Fibroblast of lung (primary cell): ENCODE data around the gene PYCARD. TPM values are rescaled to one million over a fixed set of nuclear protein-coding genes. Genes with fewer than 3 reads are reported as not detected.
"Not testable (repeated sequence)": the region's sequence is repeated elsewhere in the genome, so short reads cannot be mapped to it uniquely, and the experiment has no call there.

Source experiments
- DNase-seq, 2 donors: peaks; one replicate each; pipeline versions ENCODE4 v3.0.0 to v3.0.0-alpha.2; 2010; ENCODE audit warnings: low read depth in 2 of 2
- H2AFZ ChIP-seq: 2 replicates; pipeline ENCODE4 v1.5.1; 2012; ENCODE audit warnings: low read length, control low read depth, inconsistent platforms
- H3K27ac ChIP-seq: 2 replicates; pipeline ENCODE4 v1.5.1; 2011; ENCODE audit warnings: low read length, control low read depth; ENCODE audit not compliant: insufficient read depth
- H3K27me3 ChIP-seq: 2 replicates; pipeline ENCODE4 v1.5.1; 2011; ENCODE audit warnings: mild to moderate bottlenecking, low read length; ENCODE audit not compliant: control insufficient read depth, insufficient read depth
- H3K36me3 ChIP-seq: 2 replicates; pipeline ENCODE4 v1.5.1; 2011; ENCODE audit warnings: low read length; ENCODE audit not compliant: control insufficient read depth, insufficient read depth
- H3K4me1 ChIP-seq: 2 replicates; pipeline ENCODE4 v1.5.1; 2011; ENCODE audit warnings: low read length; ENCODE audit not compliant: control insufficient read depth, insufficient read depth; ENCODE audit errors: extremely low read depth
- H3K4me2 ChIP-seq: 2 replicates; pipeline ENCODE4 v1.5.1; 2011; ENCODE audit warnings: low read length, control low read depth; ENCODE audit not compliant: insufficient read depth; ENCODE audit errors: extremely low read depth
- H3K4me3 ChIP-seq, 4 experiments: fragments of 200-600 bp in 1 of 4; sonication (generic) in 1 of 4; replicated peaks in 1 of 4; 2 replicates each; pipeline ENCODE4 v1.5.1; 2011 to 2016; ENCODE audit warnings: low read length in 4 of 4, low read depth in 3 of 4, mild to moderate bottlenecking in 3 of 4, control low read depth in 2 of 4, inconsistent platforms in 1 of 4, mixed read lengths in 1 of 4; ENCODE audit not compliant: insufficient read depth in 1 of 4; ENCODE audit errors: control extremely low read depth in 1 of 4
- H3K79me2 ChIP-seq: 2 replicates; pipeline ENCODE4 v1.5.1; 2012; ENCODE audit warnings: mild to moderate bottlenecking, low read length, inconsistent platforms; ENCODE audit not compliant: control insufficient read depth, insufficient read depth
- H3K9ac ChIP-seq: 2 replicates; pipeline ENCODE4 v1.5.1; 2011; ENCODE audit warnings: mild to moderate bottlenecking, low read length, control low read depth; ENCODE audit not compliant: insufficient read depth
- H3K9me3 ChIP-seq: 2 replicates; pipeline ENCODE4 v1.5.1; 2012; ENCODE audit warnings: low read depth, low read length; ENCODE audit not compliant: control insufficient read depth, insufficient read depth
- H4K20me1 ChIP-seq: 2 replicates; pipeline ENCODE4 v1.5.1; 2011; ENCODE audit warnings: low read length; ENCODE audit not compliant: control insufficient read depth, insufficient read depth; ENCODE audit errors: extremely low read depth
- EZH2 ChIP-seq: IDR thresholded peaks from 2 replicates; pipeline ENCODE4 v1.5.1; 2012; ENCODE audit warnings: low read length, control low read depth, mild to moderate bottlenecking; ENCODE audit errors: missing control alignments
- polyA plus RNA-seq, 2 donors: library from polyadenylated mRNA; depleted of rRNA in 1 of 2; stranded (reverse) in 1 of 2; unstranded in 1 of 2; fragments of >200 nt; gene quantifications; 2 replicates each; pipeline ENCODE4 v1.2.1, GENCODE V29; 2011 to 2012; ENCODE audit warnings: missing spikeins in 1 of 2
- total RNA-seq: library from RNA; depleted of rRNA; stranded (reverse); fragments of >200 nt; gene quantifications from 2 replicates; pipeline ENCODE4 v1.2.1, GENCODE V29; 2014
- TF ChIP-seq, protein P1 (sequence below), 2 donors: IDR thresholded peaks in 1 of 2; conservative IDR thresholded peaks in 1 of 2; 1 replicate in 1 of 2; 2 replicates in 1 of 2; pipeline ENCODE4 v1.5.1; 2011 to 2012; ENCODE audit warnings: low read length in 2 of 2, control low read depth in 1 of 2, inconsistent platforms in 1 of 2, low read depth in 1 of 2, mild to moderate bottlenecking in 1 of 2

The PYCARD gene
- total and polyA plus RNA-seq, 2 donors (not counting 1 experiment from before 2014, with no cell fraction given), result 18.4 to 103 TPM

DNA sequence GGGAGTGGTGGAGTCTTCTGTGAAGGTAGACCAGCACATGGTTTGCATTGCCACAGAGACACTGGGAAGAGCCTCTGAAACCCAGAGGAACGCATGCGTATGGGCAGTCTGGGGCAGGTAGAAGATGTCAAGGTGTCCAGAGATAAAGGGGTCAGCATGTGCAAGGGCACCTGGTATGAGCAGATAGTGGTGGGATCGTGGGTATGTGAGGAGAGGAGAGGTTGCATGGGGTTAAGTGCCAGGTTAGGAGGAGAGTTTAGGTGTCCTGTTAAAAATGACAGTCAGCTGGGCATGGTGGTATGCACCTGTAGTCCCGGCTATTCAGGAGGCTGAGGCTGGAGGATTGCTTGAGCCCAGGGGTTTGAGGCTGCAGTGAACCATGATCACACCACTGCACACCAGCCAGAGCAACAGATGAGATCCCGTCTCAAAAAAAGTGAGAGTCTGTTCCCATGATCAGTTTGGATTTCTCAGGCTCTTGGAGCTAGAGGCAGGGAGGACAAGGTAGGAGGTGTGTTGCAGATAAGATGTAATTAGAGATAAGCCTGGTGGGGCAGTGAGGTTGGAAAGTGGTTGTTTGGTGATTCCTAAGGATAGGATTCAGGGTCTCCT, 3.0 kb downstream of the PYCARD start:
- H3K79me2 ChIP-seq, result peaks cover 2% of the 10 kb centered on the region
- DNase-seq, result no peak
- no peak overlapping the region for H3K27ac ChIP-seq
- no peak overlapping the region for H3K4me2 ChIP-seq
- no peaks in the 10 kb centered on the region for H3K4me1 ChIP-seq
- H3K27me3 ChIP-seq, result no peaks in the 10 kb centered on the region
- no peak overlapping the region for H2AFZ ChIP-seq
- no peaks in the 10 kb centered on the region for H4K20me1 ChIP-seq
- no peak overlapping the region for H3K4me3 ChIP-seq
- TF ChIP-seq EZH2, result no peak
- TF ChIP-seq, protein P1, sequence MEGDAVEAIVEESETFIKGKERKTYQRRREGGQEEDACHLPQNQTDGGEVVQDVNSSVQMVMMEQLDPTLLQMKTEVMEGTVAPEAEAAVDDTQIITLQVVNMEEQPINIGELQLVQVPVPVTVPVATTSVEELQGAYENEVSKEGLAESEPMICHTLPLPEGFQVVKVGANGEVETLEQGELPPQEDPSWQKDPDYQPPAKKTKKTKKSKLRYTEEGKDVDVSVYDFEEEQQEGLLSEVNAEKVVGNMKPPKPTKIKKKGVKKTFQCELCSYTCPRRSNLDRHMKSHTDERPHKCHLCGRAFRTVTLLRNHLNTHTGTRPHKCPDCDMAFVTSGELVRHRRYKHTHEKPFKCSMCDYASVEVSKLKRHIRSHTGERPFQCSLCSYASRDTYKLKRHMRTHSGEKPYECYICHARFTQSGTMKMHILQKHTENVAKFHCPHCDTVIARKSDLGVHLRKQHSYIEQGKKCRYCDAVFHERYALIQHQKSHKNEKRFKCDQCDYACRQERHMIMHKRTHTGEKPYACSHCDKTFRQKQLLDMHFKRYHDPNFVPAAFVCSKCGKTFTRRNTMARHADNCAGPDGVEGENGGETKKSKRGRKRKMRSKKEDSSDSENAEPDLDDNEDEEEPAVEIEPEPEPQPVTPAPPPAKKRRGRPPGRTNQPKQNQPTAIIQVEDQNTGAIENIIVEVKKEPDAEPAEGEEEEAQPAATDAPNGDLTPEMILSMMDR (conservative IDR thresholded peaks at IDR 0.05 in 1 of 2, IDR thresholded peaks at IDR 0.05 in 1 of 2; ENCODE audit: low read depth in 1 of 2, low read length in 2 of 2), result no peak
- H3K9me3 ChIP-seq, result no peaks in the 10 kb centered on the region
- peaks cover 8% of the 10 kb centered on the region for H3K36me3 ChIP-seq
- no peak overlapping the region for H3K9ac ChIP-seq

DNA sequence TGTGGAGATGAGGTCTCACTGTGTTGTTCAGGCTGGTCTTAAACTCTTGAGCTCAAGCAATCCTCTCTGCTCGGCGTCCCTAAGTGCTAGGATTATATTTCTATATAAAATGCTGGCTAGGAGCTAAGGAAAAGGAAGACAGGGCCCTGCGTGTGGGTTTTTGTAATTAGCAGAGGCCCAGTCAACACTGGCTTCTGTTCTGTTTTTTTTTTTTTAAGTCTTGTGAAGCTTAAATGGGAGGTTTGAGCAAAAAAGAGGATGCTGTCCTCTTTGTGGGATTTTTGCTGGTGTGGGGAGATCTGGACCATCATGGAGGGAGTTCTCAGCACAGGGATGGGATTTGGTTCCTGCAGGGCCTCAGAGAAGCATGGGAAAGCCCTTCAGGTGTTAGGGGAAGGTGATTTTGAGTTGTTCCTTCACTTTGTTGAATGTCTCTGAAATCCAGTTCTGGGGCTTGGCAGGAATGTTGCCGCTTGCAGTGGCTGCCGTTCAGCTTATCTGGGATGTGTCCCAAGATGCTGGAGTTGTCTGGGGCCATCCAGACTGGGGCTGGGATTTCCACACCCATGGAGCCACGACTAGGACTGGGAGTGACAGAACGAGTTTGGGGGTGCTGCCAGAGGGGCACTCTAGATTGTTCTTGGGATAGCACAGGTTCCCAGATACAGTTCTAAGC, 4.2 kb downstream of the PYCARD start:
- no peak overlapping the region for H3K4me2 ChIP-seq
- peaks cover 11% of the 10 kb centered on the region for H3K36me3 ChIP-seq
- TF ChIP-seq, protein P1 (conservative IDR thresholded peaks at IDR 0.05 in 1 of 2, IDR thresholded peaks at IDR 0.05 in 1 of 2; ENCODE audit: low read depth in 1 of 2, low read length in 2 of 2), result no peak
- no peak for TF ChIP-seq EZH2
- no peaks in the 10 kb centered on the region for H3K9me3 ChIP-seq
- H3K4me3 ChIP-seq, result no peak overlapping the region
- no peaks in the 10 kb centered on the region for H3K27me3 ChIP-seq
- no peak overlapping the region for H3K9ac ChIP-seq
- H3K4me1 ChIP-seq, result no peaks in the 10 kb centered on the region
- no peaks in the 10 kb centered on the region for H4K20me1 ChIP-seq
- H2AFZ ChIP-seq, result no peak overlapping the region
- DNase-seq, result no peak
- no peak overlapping the region for H3K27ac ChIP-seq
- H3K79me2 ChIP-seq, result peaks cover 2% of the 10 kb centered on the region

DNA sequence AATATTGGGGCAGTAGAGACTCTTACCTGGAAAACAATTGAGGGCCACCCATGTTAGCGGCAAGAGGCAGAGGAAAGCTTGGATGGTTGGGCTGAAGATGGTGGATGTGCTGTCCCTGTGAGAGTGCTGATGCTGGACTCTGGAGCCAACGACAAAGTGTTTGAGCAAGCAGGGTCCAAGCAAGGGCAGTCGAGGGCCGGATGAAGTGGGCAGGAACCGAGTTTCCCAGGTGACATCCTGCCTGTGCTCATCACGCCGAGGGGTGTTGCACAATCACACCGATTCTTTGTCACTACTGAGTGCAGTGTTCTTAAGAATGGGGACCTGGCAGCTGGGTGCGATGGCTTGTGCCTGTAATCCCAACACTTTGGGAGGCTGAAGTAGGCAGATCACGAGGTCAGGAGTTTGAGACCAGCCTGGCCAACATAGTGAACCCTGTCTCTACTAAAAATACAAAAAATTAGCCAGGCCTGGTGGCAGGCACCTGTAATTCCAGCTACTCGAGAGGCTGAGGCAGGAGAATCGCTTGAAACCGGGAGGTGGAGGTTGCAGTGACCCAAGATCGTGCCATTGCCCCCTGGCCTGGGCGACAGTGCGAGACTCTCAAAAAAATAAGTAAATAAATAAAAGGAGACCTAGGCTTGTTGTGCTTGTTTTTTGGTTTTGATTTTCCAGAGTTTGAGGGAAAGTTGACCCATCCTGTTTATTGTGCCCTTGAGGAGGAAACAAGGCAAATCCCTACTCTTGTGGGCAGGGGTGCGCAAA, 6.1 kb downstream of the PYCARD start:
- no peak for DNase-seq
- Histone ChIP-seq H3K36me3 (peaks cover 20% of the 10 kb centered on the region), H3K4me2 (no peak overlapping the region), H3K4me1 (no peaks in the 10 kb centered on the region), H4K20me1 (no peaks in the 10 kb centered on the region), H3K79me2 (peaks cover 4% of the 10 kb centered on the region), H3K9ac (no peak overlapping the region), H3K9me3 (no peaks in the 10 kb centered on the region), H2AFZ (no peak overlapping the region), H3K4me3 (no peak overlapping the region), H3K27me3 (no peaks in the 10 kb centered on the region), H3K27ac (no peak overlapping the region)
- no peak for TF ChIP-seq EZH2
- TF ChIP-seq, protein P1 (conservative IDR thresholded peaks at IDR 0.05 in 1 of 2, IDR thresholded peaks at IDR 0.05 in 1 of 2; ENCODE audit: low read depth in 1 of 2, low read length in 2 of 2), result no peak

DNA sequence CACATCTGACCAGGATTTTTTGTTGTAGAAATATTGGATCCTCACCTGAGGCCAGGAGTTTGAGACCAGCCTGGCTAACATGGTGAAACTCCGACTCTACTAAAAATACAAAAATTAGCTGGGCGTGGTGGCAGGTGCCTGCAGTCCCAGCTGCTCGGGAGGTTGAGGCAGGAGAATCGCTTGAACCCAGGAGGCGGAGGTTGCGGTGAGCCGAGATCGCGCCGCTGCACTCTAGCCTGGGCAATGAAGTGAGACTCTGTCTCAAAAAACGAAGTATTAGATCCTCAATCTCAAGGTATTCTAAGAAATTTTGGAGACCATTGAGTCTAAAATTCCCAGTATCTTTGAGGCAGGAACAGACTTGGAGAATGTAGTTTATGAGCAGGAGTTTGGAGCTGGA, 6.7 kb downstream of the PYCARD start:
- not testable (repeated sequence) for H4K20me1 ChIP-seq, H3K4me2 ChIP-seq, H2AFZ ChIP-seq, H3K4me1 ChIP-seq, H3K79me2 ChIP-seq, DNase-seq, H3K27ac ChIP-seq, H3K9me3 ChIP-seq, H3K27me3 ChIP-seq, H3K9ac ChIP-seq, H3K4me3 ChIP-seq
- H3K36me3 ChIP-seq, result peaks cover 22% of the 10 kb centered on the region
